Astrocyte (in vitro differentiated cells and primary cell): ENCODE data around the gene HAP1. TPM values are rescaled to one million over a fixed set of nuclear protein-coding genes. Genes with fewer than 3 reads are reported as not detected.

Experiments
- DNase-seq: peaks from one replicate; pipeline ENCODE4 v3.0.0-alpha.2; 2010; ENCODE audit warnings: low read depth
- FAIRE-seq: peaks from 2 replicates; lab custom pipeline; 2011; peaks lifted over from hg19 to GRCh38; lab: Jason Lieb, UNC
- H2AFZ ChIP-seq: 2 replicates; pipeline ENCODE4 v1.6.0; 2012; ENCODE audit warnings: low read depth, low read length, inconsistent platforms
- H3K27ac ChIP-seq: 2 replicates; pipeline ENCODE4 v1.5.1; 2011; ENCODE audit warnings: low read depth, low read length, inconsistent platforms
- H3K27me3 ChIP-seq: 2 replicates; pipeline ENCODE4 v1.6.0; 2011; ENCODE audit warnings: low read length, inconsistent platforms; ENCODE audit not compliant: insufficient read depth
- H3K36me3 ChIP-seq: 2 replicates; pipeline ENCODE4 v1.5.1; 2011; ENCODE audit warnings: low read length, inconsistent platforms; ENCODE audit not compliant: insufficient read depth
- H3K4me1 ChIP-seq: 2 replicates; pipeline ENCODE4 v1.5.1; 2011; ENCODE audit warnings: low read length, inconsistent platforms; ENCODE audit not compliant: insufficient read depth
- H3K4me2 ChIP-seq: 2 replicates; pipeline ENCODE4 v1.6.0; 2012; ENCODE audit warnings: low read length, inconsistent platforms
- H3K4me3 ChIP-seq: 2 replicates; pipeline ENCODE4 v1.5.1; 2011; ENCODE audit warnings: low read depth, mild to moderate bottlenecking, low read length, inconsistent platforms; ENCODE audit not compliant: insufficient read depth
- H3K79me2 ChIP-seq: 2 replicates; pipeline ENCODE4 v1.6.0; 2012; ENCODE audit warnings: mild to moderate bottlenecking, low read length, inconsistent platforms; ENCODE audit not compliant: insufficient read depth
- H3K9ac ChIP-seq: 2 replicates; pipeline ENCODE4 v1.6.0; 2012; ENCODE audit warnings: mild to moderate bottlenecking, low read length, inconsistent platforms
- H3K9me3 ChIP-seq: 2 replicates; pipeline ENCODE4 v1.5.1; 2012; ENCODE audit warnings: low read depth, mild to moderate bottlenecking, low read length, inconsistent platforms; ENCODE audit not compliant: insufficient read depth
- H4K20me1 ChIP-seq: 2 replicates; pipeline ENCODE4 v1.6.0; 2012; ENCODE audit warnings: low read length, inconsistent platforms; ENCODE audit not compliant: insufficient read depth
- H3K27ac Mint-ChIP-seq: one replicate; pipeline ENCODE4 v1.8.0; 2021; ENCODE audit warnings: mild to moderate bottlenecking, mixed read lengths; ENCODE audit not compliant: unreplicated experiment
- H3K27me3 Mint-ChIP-seq: one replicate; pipeline ENCODE4 v1.8.0; 2021; ENCODE audit warnings: low read depth, mixed read lengths; ENCODE audit not compliant: unreplicated experiment
- H3K36me3 Mint-ChIP-seq: one replicate; pipeline ENCODE4 v1.8.0; 2021; ENCODE audit warnings: low read depth, mixed read lengths; ENCODE audit not compliant: unreplicated experiment
- H3K4me1 Mint-ChIP-seq: one replicate; pipeline ENCODE4 v1.8.0; 2021; ENCODE audit warnings: low read depth, mixed read lengths; ENCODE audit not compliant: unreplicated experiment
- H3K4me3 Mint-ChIP-seq: one replicate; pipeline ENCODE4 v1.8.0; 2021; ENCODE audit warnings: mild to moderate bottlenecking, moderate library complexity, mixed read lengths; ENCODE audit not compliant: unreplicated experiment
- H3K9me3 Mint-ChIP-seq: one replicate; pipeline ENCODE4 v1.8.0; 2021; ENCODE audit warnings: mild to moderate bottlenecking, mixed read lengths; ENCODE audit not compliant: unreplicated experiment
- CTCF ChIP-seq: IDR thresholded peaks from 2 replicates; pipeline ENCODE4 v1.5.1; 2011; ENCODE audit warnings: low read depth, mild to moderate bottlenecking, inconsistent platforms, low read length, moderate library complexity; ENCODE audit not compliant: insufficient read depth
- EZH2 ChIP-seq: IDR thresholded peaks from 2 replicates; pipeline ENCODE4 v1.6.1; 2012; ENCODE audit warnings: mild to moderate bottlenecking, low read length, inconsistent platforms; ENCODE audit not compliant: insufficient read depth
- total RNA-seq: library from RNA; stranded (reverse); gene quantifications from 2 replicates; pipeline ENCODE4 v1.2.1, GENCODE V29; 2021

HAP1 gene
- total RNA-seq, 1 donor from 2014 or later, result 0.52 TPM

- Mint-ChIP-seq H3K4me1 (peaks cover 12% of the 10 kb centered on the region), H3K27me3 (peaks cover 4% of the 10 kb centered on the region), H3K4me3 (no peak overlapping the region), H3K27ac (no peak overlapping the region), H3K36me3 (peaks cover 3% of the 10 kb centered on the region), H3K9me3 (peaks cover 2% of the 10 kb centered on the region)
- no peak for FAIRE-seq
- no peaks in the 10 kb centered on the region for H3K9me3 ChIP-seq
- H3K79me2 ChIP-seq, result no peaks in the 10 kb centered on the region
- no peak for DNase-seq
- peaks cover 14% of the 10 kb centered on the region for H3K4me1 ChIP-seq
- no peak overlapping the region for H3K27ac ChIP-seq
- peaks cover 3% of the 10 kb centered on the region for H3K27me3 ChIP-seq
- no peak overlapping the region for H3K4me2 ChIP-seq
- no peaks in the 10 kb centered on the region for H3K36me3 ChIP-seq
- no peak overlapping the region for H3K4me3 ChIP-seq
- no peak overlapping the region for H2AFZ ChIP-seq
- H3K9ac ChIP-seq, result no peak overlapping the region
- H4K20me1 ChIP-seq, result no peaks in the 10 kb centered on the region
- TF ChIP-seq CTCF (no peak), EZH2 (no peak)
Observed at GRCh38 chr17:41682631-41683030, 51.8 kb downstream of the HAP1 start.

GRCh38 chr17:41681776-41682175, 52.7 kb downstream of the HAP1 start:
- TF ChIP-seq CTCF (no peak), EZH2 (no peak)
- H4K20me1 ChIP-seq, result no peaks in the 10 kb centered on the region
- no peaks in the 10 kb centered on the region for H3K9me3 ChIP-seq
- H3K36me3 ChIP-seq, result no peaks in the 10 kb centered on the region
- H3K9me3 Mint-ChIP-seq, result peaks cover 2% of the 10 kb centered on the region
- no peak overlapping the region for H3K4me2 ChIP-seq
- FAIRE-seq, result no peak
- H3K36me3 Mint-ChIP-seq, result peaks cover 3% of the 10 kb centered on the region
- H3K9ac ChIP-seq, result no peak overlapping the region
- no peak overlapping the region for H2AFZ ChIP-seq
- no peak overlapping the region for H3K27ac Mint-ChIP-seq
- no peak for DNase-seq
- peaks cover 4% of the 10 kb centered on the region for H3K27me3 Mint-ChIP-seq
- H3K27ac ChIP-seq, result no peak overlapping the region
- no peak overlapping the region for H3K4me3 ChIP-seq
- no peak overlapping the region for H3K4me3 Mint-ChIP-seq
- no peaks in the 10 kb centered on the region for H3K79me2 ChIP-seq
- peaks cover 12% of the 10 kb centered on the region for H3K4me1 Mint-ChIP-seq
- peaks cover 12% of the 10 kb centered on the region for H3K4me1 ChIP-seq
- peaks cover 3% of the 10 kb centered on the region for H3K27me3 ChIP-seq

GRCh38 chr17:41680426-41681040, 53.9 kb downstream of the HAP1 start:
- H3K4me2 ChIP-seq, result no peak overlapping the region
- no peak for TF ChIP-seq EZH2
- TF ChIP-seq CTCF, result no peak
- peaks cover 4% of the 10 kb centered on the region for H3K27me3 Mint-ChIP-seq
- no peaks in the 10 kb centered on the region for H3K9me3 ChIP-seq
- H2AFZ ChIP-seq, result no peak overlapping the region
- H3K9me3 Mint-ChIP-seq, result peaks cover 3% of the 10 kb centered on the region
- H4K20me1 ChIP-seq, result no peaks in the 10 kb centered on the region
- no peak overlapping the region for H3K4me3 Mint-ChIP-seq
- no peak overlapping the region for H3K4me3 ChIP-seq
- peaks cover 12% of the 10 kb centered on the region for H3K4me1 Mint-ChIP-seq
- H3K9ac ChIP-seq, result no peak overlapping the region
- no peak for FAIRE-seq
- no peak for DNase-seq
- H3K27ac ChIP-seq, result no peak overlapping the region
- peaks cover 3% of the 10 kb centered on the region for H3K36me3 Mint-ChIP-seq
- H3K79me2 ChIP-seq, result no peaks in the 10 kb centered on the region
- H3K27me3 ChIP-seq, result peaks cover 3% of the 10 kb centered on the region
- peaks cover 12% of the 10 kb centered on the region for H3K4me1 ChIP-seq
- H3K27ac Mint-ChIP-seq, result no peak overlapping the region
- H3K36me3 ChIP-seq, result no peaks in the 10 kb centered on the region
